MCF 10A (cell line): ENCODE measurements around the gene KCNT2. TPM values are rescaled to one million over a fixed set of nuclear protein-coding genes. Genes with fewer than 3 reads are reported as not detected.

Experiments
- BruUV-seq: library from RNA; stranded (reverse); fragments of 400-500 nt; replicated peaks from 2 replicates; lab custom pipeline; 2021; lab: Mats Ljungman, UMichigan
- CTCF ChIA-PET: fragments of 300-600 bp; sonication (Branson Sonifier 250); formaldehyde crosslinking; extraction: SDS; loops from one replicate; lab custom pipeline; 2021; ENCODE audit warnings: antibody characterized with exemption, inconsistent platforms; lab: Yijun Ruan, JAX
- POLR2A ChIA-PET: fragments of 300-600, 350-650 bp; sonication (Branson Sonifier 250); formaldehyde crosslinking; extraction: SDS; loops from one replicate; lab custom pipeline; 2020; ENCODE audit warnings: antibody characterized with exemption, inconsistent platforms; lab: Yijun Ruan, JAX
- DNase-seq: peaks from one replicate; pipeline ENCODE4 v3.0.0-alpha.2; 2018; ENCODE audit not compliant: unreplicated experiment
- H3K27ac Mint-ChIP-seq: one replicate; pipeline ENCODE4 v1.8.0; 2022; ENCODE audit warnings: mild to moderate bottlenecking, low read depth, mixed read lengths; ENCODE audit not compliant: unreplicated experiment
- H3K27me3 Mint-ChIP-seq: one replicate; pipeline ENCODE4 v1.8.0; 2022; ENCODE audit warnings: mixed read lengths; ENCODE audit not compliant: insufficient read depth, unreplicated experiment
- H3K36me3 Mint-ChIP-seq: one replicate; pipeline ENCODE4 v1.8.0; 2022; ENCODE audit warnings: mild to moderate bottlenecking, moderate library complexity, mixed read lengths; ENCODE audit not compliant: insufficient read depth, unreplicated experiment
- H3K4me1 Mint-ChIP-seq: one replicate; pipeline ENCODE4 v1.8.0; 2022; ENCODE audit warnings: mixed read lengths; ENCODE audit not compliant: insufficient read depth, unreplicated experiment
- H3K4me3 Mint-ChIP-seq: one replicate; pipeline ENCODE4 v1.8.0; 2022; ENCODE audit warnings: mild to moderate bottlenecking, moderate library complexity, mixed read lengths; ENCODE audit not compliant: unreplicated experiment
- H3K9me3 Mint-ChIP-seq: one replicate; pipeline ENCODE4 v1.8.0; 2022; ENCODE audit warnings: mixed read lengths; ENCODE audit not compliant: unreplicated experiment
- CTCF ChIP-seq: fragments of 200-600 bp; IDR thresholded peaks from one replicate; pipeline ENCODE4 v1.8.0; 2022; ENCODE audit warnings: antibody characterized with exemption, mild to moderate bottlenecking; ENCODE audit not compliant: unreplicated experiment
- intact Hi-C: fragments of 100-400 bp; cut with micrococcal nuclease; formaldehyde crosslinking; loops from 2 replicates; pipeline ENCODE4 v1.14.1; 2022
- total RNA-seq: library from RNA; stranded (reverse); gene quantifications from 2 replicates; pipeline ENCODE4 v1.2.3, GENCODE V29; 2022

The KCNT2 gene
- total RNA-seq, 1 experiment from 2014 or later: 1.5 TPM

DNA sequence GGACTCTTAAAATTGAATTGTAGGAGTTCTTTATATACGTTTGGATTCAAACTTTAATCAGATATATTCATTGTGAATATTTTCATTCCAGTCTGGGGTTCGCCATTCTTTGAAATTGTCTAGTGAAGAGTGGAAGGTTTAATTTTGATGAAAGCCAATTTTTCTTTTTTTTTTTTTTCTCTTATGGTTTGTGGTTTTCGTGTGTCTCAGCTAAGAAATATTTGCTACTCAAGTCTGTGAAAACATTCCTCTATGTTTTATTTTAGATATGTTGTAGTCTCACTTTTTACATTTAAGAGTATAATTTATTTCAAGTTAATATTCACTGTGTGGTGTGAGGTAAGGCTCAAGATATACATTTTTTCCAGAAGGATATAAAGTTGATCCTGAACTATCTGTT is 220.5 kb downstream of the KCNT2 start:
- BruUV-seq: no TSS peak
- no peak for DNase-seq
- Mint-ChIP-seq H3K4me3 (no peak overlapping the region), H3K27ac (no peak overlapping the region), H3K4me1 (no peaks in the 10 kb centered on the region), H3K9me3 (peaks cover 1% of the 10 kb centered on the region), H3K36me3 (no peaks in the 10 kb centered on the region), H3K27me3 (no peaks in the 10 kb centered on the region)
- no peak for TF ChIP-seq CTCF
- CTCF ChIA-PET: interaction anchor here (1.6 kb wide), 1 partner anchor 8 kb away, joined by 5 read pairs; no protein-coding TSS in a partner anchor
- intact Hi-C loops: no loop called here
- POLR2A ChIA-PET: no interaction called here

DNA sequence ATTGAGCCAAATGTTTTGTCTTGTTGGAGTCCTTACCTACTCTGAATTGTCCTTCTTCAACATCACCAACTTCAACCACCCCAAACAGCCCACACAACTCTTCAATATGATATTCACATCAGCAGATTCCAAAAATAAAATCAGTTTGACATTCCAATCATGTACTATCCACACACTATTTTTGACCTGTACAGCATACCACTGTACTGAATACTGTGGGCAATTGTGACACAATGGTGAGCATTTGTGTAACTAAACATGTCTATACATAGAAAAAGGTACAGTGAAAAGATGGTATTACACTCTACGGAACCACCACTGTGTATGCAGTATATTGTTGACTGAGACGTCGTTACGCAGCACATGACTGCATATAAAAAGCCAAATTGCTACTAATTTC is 223.1 kb downstream of the KCNT2 start:
- Mint-ChIP-seq H3K27me3 (no peaks in the 10 kb centered on the region), H3K36me3 (no peaks in the 10 kb centered on the region), H3K27ac (no peak overlapping the region), H3K4me3 (no peak overlapping the region), H3K9me3 (peaks cover 7% of the 10 kb centered on the region), H3K4me1 (no peaks in the 10 kb centered on the region)
- no peak for TF ChIP-seq CTCF
- BruUV-seq: no TSS peak
- ChIA-PET POLR2A (interaction anchor here (1.0 kb wide), 1 partner anchor 8 kb away, joined by 3 read pairs; no protein-coding TSS in a partner anchor), CTCF (interaction anchor here (0.9 kb wide), 1 partner anchor 28 kb away, joined by 4 read pairs; no protein-coding TSS in a partner anchor)
- DNase-seq: no peak
- intact Hi-C loops: no loop called here

- BruUV-seq: no TSS peak
- Mint-ChIP-seq H3K27ac (no peak overlapping the region), H3K9me3 (peaks cover 7% of the 10 kb centered on the region), H3K27me3 (no peaks in the 10 kb centered on the region), H3K4me1 (no peaks in the 10 kb centered on the region), H3K36me3 (no peaks in the 10 kb centered on the region), H3K4me3 (no peak overlapping the region)
- CTCF ChIA-PET: interaction anchor here (0.6 to 2.6 kb wide), 5 partner anchors 10 to 886 kb away, joined by 3 to 12 read pairs (median 4); no protein-coding TSS in a partner anchor
- no peak for DNase-seq
- POLR2A ChIA-PET: no interaction called here
- intact Hi-C loops: no loop called here
- no peak for TF ChIP-seq CTCF
Observed at GRCh38 chr1:196382383-196382782, 225.9 kb downstream of the KCNT2 start.

- intact Hi-C loops: no loop called here
- Mint-ChIP-seq H3K27me3 (no peaks in the 10 kb centered on the region), H3K9me3 (peaks cover 7% of the 10 kb centered on the region), H3K36me3 (no peaks in the 10 kb centered on the region), H3K27ac (no peak overlapping the region), H3K4me3 (no peak overlapping the region), H3K4me1 (no peaks in the 10 kb centered on the region)
- POLR2A ChIA-PET: no interaction called here
- no TSS peak for BruUV-seq
- DNase-seq: no peak
- CTCF ChIA-PET: interaction anchor here (0.6 to 2.6 kb wide), 5 partner anchors 10 to 279 kb away, joined by 3 to 12 read pairs (median 4); no protein-coding TSS in a partner anchor
- no peak for TF ChIP-seq CTCF
Observed at GRCh38 chr1:196381544-196381943, 226.7 kb downstream of the KCNT2 start.
